ENCODE measurements around the gene CFAP157. TPM values are rescaled to one million over a fixed set of nuclear protein-coding genes. Genes with fewer than 3 reads are reported as not detected.
A peak's percentile ranks its signal among the peaks of the same experiment; 100 is the strongest.

Gene CFAP157
- total RNA-seq, 2 donors from 2014 or later: not detected

DNA sequence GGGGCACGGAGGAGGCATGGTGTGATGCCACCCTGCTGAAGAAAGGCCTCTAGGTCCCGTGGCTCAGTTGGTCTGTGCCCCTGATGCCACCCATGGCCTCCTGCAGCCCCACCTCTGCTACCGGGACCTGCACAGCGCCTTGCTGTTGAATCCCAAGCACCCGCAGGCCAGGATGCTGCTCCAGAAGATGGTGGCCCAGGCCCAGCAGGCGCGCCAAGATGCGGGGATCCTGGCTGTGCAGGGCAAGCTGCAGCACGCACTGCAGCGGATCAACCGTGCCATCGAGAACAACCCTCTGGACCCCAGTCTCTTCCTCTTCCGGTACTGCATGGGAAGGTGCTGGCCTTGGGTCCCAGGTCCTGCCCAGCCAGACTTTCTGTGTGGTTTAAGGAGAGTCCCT, 16.2 kb downstream of the CFAP157 start:
- Mint-ChIP-seq H3K36me3 (no peaks in the 10 kb centered on the region), H3K9me3 (no peaks in the 10 kb centered on the region)
- no peak for DNase-seq (ENCODE audit: low spot score in 2 of 2)

DNA sequence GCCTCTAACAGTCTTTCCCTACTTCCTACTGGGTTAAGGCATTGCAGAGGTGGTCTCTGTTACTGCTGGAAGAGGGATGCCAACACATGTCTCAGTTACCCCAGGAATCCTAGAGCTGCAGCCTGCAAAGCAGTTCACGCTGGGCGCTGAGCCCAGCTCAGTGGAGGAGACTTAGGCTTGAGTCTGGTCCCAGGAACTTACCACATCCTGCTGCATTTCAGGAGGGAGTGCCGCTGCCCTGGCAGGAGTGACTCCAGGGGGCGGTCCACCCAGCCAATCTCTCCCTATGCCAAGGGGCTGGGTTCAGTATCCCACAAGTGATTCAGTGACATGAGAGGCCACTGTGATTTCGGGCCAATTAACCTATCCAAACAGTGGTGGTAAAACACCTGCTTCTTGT, 16.7 kb downstream of the CFAP157 start:
- no peaks in the 10 kb centered on the region for H3K36me3 Mint-ChIP-seq
- no peaks in the 10 kb centered on the region for H3K9me3 Mint-ChIP-seq
- DNase-seq (ENCODE audit: low spot score in 2 of 2): no peak
- H3K27ac Mint-ChIP-seq: no peak overlapping the region
- no peak for ATAC-seq

More for the DNA sequence above, 16.2 kb downstream of the CFAP157 start:
- no peak overlapping the region for H3K27ac Mint-ChIP-seq
- ATAC-seq: no peak

DNA sequence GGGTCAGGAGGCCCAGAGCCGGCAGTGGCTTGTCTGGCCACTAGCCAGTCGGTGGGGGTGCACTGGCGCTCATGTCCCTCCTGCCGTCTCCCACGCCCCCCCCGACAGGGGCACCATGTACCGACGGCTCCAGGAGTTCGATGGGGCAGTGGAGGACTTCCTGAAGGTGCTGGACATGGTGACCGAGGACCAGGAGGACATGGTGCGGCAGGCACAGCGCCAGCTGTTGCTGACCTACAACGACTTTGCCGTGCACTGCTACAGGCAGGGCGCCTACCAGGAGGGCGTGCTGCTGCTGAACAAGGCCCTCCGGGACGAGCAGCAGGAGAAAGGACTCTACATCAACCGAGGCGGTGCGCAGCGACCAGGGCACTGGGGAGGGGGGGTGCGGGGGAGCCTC, 17.2 kb downstream of the CFAP157 start:
- DNase-seq (ENCODE audit: low spot score in 2 of 2) (no peak), ATAC-seq (no peak)
- no peaks in the 10 kb centered on the region for H3K9me3 Mint-ChIP-seq
- H3K36me3 Mint-ChIP-seq: no peaks in the 10 kb centered on the region
- no peak overlapping the region for H3K27ac Mint-ChIP-seq

DNA sequence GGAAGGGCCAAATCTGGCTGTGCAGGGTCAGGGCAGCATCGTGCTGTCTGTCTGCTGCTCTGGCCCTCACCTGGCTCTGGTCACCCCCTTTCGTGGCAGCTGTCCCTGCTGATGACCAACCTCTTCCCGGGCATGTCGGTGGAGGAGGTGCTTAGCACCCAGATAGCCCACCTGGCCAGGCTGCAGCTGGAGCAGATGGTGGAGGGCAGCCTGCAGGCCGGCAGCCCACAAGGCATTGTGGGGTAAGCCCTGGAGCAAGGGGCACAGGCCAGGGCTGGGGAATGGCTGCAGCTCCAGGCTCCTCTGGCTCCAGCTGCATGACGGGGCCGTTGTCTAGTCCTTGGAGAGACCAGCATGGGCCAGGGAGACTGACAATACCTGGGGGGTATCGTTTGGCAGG, 20.1 kb downstream of the CFAP157 start:
- Mint-ChIP-seq H3K36me3 (no peaks in the 10 kb centered on the region), H3K27ac (no peak overlapping the region), H3K9me3 (no peaks in the 10 kb centered on the region)
- DNase-seq (ENCODE audit: low spot score in 2 of 2) (no peak), ATAC-seq (no peak)

DNA sequence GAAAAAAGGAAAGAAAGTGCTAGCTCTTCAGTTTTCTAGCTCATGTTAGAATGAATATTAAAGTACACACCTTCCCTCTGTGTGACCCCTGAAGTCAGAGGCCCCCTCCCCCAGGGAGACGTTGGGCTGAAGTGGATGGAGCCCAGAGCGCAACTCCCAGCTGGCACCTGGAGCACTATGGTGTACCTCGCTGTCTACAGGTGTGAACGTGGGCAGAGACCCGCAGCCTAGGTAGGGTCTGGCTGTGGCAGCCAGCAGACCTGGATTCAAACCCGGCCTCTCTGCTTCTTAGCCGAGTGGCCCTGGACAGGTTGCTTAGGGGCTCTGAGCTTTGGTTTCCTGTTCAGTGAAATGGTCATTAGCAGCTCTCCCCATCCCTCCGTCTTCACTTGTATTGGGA, 22.0 kb downstream of the CFAP157 start:
- no peaks in the 10 kb centered on the region for H3K36me3 Mint-ChIP-seq
- ATAC-seq (no peak), DNase-seq (ENCODE audit: low spot score in 2 of 2) (no peak)
- H3K27ac Mint-ChIP-seq: no peak overlapping the region
- no peaks in the 10 kb centered on the region for H3K9me3 Mint-ChIP-seq

DNA sequence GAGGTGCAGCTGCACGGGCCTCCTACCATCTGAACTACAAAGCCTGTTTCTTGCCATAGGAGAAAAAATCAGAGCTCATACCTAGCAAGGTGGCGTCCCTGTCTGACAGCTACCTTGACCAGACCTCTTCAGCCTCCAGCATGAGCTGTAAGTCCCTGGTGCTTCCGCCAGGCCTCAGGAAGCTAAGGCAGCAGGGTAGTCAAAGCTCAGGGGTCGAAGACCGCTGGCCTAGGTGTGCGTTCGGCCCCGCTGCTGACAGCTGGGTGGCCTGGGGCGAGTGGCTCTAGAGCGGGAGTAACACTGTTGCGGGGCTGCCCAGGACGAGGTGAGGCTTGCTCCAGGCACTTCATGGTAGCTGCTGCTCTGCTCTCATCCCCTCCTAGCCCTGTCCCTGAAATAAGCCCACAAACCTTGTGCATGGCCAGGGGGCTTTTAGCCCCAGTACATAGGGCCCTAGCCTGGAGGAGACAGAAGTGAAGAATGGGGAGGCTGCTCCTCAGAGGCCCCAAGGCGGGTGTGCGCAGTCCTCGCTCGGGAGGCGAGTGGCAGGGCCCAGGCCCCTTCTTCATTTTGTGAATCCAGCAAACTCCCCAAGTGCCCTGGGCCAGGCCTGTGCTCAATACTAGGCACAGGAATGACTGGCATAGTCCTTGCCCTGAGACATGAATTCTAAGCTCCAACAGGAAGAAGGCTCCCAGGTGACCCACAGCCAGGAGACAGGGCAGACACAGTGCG, 22.9 kb downstream of the CFAP157 start:
- no peak for ATAC-seq
- Mint-ChIP-seq H3K36me3 (no peaks in the 10 kb centered on the region), H3K27ac (no peak overlapping the region), H3K9me3 (no peaks in the 10 kb centered on the region)
- DNase-seq (ENCODE audit: low spot score in 2 of 2): no peak

DNA sequence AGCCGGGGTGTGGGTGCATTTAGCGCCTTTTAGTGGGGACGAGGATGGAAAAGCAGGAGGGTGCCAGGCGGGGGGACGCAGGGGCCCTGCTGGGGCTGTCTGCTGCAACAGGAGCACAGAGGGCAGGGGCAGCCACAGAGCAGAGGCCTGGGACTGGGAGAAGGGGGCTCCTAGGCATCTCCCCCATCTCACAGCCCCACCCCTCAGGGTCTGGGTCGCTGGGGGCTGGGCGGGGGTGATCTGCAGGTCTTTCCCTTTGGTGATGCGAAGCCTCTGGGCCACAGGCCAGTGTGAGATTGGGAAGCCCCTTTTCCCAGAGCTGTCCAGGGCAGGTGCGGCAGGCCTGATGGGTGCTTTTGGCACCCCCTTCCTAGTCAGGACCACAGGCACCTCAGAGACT, 23.5 kb downstream of the CFAP157 start:
- peak overlapping the region in 1 of 2 donors; percentile 82 for H3K27ac Mint-ChIP-seq
- no peaks in the 10 kb centered on the region for H3K9me3 Mint-ChIP-seq
- H3K36me3 Mint-ChIP-seq: no peaks in the 10 kb centered on the region
- DNase-seq (ENCODE audit: low spot score in 2 of 2) (no peak), ATAC-seq (no peak)

DNA sequence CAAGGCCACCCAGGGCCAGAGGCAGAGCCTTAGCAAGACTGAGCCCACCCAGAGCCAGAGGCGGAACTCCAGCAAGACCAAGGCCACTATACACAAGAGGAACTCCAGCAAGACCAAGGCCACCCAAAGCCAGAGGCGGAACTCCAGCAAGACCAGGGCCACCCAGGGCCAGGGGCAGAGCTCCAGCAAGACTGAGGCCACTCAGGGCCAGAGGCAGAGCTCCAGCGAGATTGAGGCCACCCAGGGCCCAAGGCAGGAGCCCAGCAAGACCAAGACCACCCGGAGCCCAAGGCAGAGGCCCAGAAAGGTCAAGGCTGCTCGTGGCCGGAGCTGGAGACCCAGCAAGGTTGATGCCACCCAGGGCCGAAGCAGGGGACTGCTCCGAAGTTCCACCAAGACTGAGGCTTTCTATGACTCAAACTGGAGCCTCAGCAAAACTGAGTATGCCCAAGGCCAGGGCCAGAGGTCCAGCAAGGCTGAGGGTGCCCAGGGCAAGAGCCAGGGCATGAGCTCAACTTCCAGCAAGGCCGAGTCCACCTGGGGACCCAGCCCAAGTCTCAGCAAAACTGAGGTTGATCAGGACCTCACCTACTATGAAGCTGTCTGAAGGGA, 24.1 kb downstream of the CFAP157 start:
- ATAC-seq (no peak), DNase-seq (ENCODE audit: low spot score in 2 of 2) (no peak)
- peak overlapping the region in 1 of 2 donors; percentile 82 for H3K27ac Mint-ChIP-seq
- H3K9me3 Mint-ChIP-seq: no peaks in the 10 kb centered on the region
- no peaks in the 10 kb centered on the region for H3K36me3 Mint-ChIP-seq

DNA sequence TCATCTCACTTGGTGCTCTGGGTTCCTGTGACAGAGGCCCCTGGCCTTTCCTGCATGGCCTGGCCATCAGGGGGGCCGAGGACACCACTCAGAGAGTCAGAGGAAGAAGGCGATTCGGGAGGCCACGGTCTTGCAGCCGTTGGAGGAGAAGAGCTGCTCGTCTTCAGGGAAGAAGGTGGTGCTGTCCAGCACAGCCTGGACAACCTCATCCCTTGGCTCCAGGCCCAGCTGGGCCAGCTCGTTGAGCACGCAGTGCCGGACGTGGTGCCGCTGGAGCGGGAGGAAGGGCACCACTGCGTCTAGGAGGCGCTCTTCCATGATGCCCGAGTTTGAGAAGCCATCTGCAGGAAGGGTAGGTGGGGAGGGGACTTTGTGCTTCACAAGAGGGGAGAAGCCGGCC, 25.1 kb downstream of the CFAP157 start:
- Mint-ChIP-seq H3K27ac (peak overlapping the region in 1 of 2 donors; percentile 30), H3K36me3 (no peaks in the 10 kb centered on the region), H3K9me3 (no peaks in the 10 kb centered on the region)
- ATAC-seq (no peak), DNase-seq (ENCODE audit: low spot score in 2 of 2) (no peak)

DNA sequence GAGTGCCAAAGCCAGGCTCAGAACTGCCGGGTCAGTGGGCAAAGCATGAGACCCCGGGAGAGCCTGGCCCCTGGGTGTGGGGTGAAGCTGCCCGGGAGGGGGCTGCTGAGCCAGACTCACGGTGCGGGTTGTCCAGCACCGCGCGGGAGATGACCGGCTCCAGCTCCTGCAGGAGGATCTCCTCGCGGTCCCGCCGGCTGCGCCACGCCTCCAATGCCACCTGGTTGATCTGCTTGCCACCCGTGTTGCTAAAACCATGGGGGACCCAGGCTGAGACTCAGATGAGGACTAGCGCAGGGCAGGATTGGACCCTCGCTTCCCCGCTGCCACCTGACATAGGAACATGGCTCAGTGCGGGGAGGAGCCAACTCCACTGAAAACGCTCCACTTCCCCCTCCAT, 25.7 kb downstream of the CFAP157 start:
- Mint-ChIP-seq H3K27ac (no peak overlapping the region), H3K36me3 (no peaks in the 10 kb centered on the region)
- DNase-seq (ENCODE audit: low spot score in 2 of 2): no peak

DNA sequence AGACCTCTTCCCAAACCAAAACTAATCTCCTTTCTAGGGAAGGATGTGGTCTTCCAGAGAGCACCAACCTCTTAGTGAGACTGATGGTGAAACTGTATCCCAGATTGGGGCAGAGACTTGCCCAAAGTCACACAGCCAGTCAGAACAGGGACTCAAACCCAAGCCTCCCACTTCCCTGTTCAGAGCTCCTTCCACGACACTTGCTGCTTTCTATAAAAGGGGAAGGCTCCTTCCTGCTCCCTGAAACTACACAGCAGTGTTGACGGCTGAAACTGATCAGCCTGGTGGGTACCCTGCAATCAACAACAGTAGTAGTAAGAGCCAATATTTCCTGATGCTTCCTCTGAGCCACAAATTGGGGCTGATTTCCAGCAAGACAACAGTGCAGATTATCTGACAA, 26.8 kb downstream of the CFAP157 start:
- no peak for DNase-seq (ENCODE audit: low spot score in 2 of 2)
- ATAC-seq: no peak
- H3K36me3 Mint-ChIP-seq: no peaks in the 10 kb centered on the region
- peak overlapping the region; percentile 65 to 86 for H3K27ac Mint-ChIP-seq
- no peaks in the 10 kb centered on the region for H3K9me3 Mint-ChIP-seq

More for the DNA sequence above, 25.7 kb downstream of the CFAP157 start:
- no peaks in the 10 kb centered on the region for H3K9me3 Mint-ChIP-seq
- no peak for ATAC-seq

DNA sequence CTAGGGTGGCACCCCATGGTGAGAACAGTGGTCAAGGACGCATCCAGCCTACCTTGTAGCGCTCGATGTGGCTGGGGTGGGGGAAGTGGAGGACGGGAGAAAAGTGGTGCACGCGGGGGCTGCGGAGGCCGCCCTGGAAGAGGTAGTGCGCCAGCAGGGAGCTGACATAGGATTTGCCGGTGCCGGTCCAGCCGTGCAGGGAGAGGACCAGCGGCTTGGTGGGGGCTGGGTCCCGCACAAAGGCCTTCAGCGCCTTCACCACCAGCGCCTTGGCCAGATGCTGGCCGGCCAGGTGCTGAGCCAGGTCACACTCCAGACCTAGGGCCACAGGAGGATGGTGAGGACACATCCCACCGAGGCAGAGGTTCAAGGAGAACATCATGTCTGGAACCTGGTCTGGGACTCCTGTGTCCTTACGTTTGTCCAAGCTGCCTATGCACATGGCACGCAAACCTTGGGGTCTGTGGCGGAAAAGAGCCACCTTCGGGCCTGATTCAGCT, 27.5 kb downstream of the CFAP157 start:
- no peaks in the 10 kb centered on the region for H3K36me3 Mint-ChIP-seq
- DNase-seq (ENCODE audit: low spot score in 2 of 2) (no peak), ATAC-seq (no peak)
- no peaks in the 10 kb centered on the region for H3K9me3 Mint-ChIP-seq
- H3K27ac Mint-ChIP-seq: peak overlapping the region; percentile 55 to 86

DNA sequence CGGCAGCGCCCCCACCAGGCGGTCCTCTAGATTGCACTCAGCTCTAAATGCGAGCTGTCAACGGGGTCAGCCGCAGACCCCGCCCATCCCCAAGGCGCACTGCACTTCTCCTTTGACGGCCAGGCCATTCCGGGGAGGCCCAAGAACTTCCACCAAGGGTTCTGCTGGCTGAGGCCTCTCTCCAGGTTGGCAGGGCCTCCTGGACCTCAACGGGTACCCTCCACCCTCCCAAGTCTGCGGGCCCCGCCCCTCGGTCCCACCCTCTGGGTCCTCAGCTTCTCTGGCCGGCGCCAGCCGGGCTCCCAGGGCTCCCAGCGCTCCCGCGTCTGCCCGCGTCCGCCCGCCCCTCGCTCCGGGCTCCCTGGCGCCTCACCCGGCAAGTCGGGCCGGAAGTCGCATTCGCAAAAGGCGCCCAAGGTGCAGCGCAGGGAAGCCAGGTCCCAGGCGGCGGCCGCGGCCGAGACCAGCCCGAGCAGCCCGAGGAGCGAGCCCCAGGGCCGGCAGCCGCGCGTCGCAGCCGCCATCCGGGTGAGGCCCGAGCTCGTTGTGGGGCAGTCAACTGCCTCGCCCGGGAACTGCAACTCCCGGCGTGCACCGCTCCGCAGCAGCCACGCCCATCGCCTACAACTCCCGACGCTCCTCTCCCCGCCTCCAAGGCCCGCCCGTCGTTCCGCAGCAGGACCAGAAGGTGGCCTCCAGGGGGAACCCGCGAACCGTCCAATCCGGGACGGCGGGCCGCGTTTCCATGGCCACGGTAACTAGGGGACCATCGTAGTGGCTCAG, 28.1 kb downstream of the CFAP157 start, which contains the start of gene TOR2A:
Gene TOR2A (minus strand): TSS at position 548 of the 783 bp plus-strand sequence. CDS start 24 bp downstream, at position 524.
- H3K27ac Mint-ChIP-seq: peak within 1 kb of the TSS; percentile 86 to 95
- H3K9me3 Mint-ChIP-seq: no peaks in the 10 kb centered on the region

DNA sequence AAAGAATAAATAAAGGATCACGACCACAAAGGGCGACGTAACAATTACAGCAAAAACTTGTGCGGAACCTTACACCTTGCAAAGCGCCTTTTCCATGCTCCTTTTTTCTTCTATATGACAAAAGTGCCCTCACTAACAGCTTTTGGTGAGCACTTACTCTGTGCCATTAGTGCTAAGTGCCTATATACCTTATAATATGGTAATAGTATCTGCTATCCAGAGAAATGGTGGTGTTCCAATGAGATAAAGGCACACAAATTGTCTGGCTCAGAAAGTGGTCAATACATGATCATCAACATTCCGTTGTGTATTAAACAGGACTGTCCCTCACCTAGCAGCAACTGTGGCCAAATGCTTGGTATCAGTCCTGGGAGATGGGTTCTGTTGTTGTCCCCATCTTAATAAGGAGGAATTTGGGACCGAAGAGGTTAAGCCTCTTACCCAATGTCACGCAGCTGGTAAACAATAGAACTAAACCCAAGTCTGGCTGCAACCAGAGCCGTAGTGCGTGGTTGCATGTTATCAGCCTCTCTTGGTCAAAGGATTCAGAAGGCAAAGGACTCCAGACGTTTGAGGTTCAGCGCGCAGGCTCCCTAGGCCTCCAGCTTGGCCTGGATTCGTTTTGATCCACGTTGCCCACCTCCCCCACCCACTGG, 28.9 kb downstream of the CFAP157 start:
- Mint-ChIP-seq H3K36me3 (no peaks in the 10 kb centered on the region), H3K27ac (peak overlapping the region; percentile 86 to 95), H3K9me3 (no peaks in the 10 kb centered on the region)
- ATAC-seq (no peak), DNase-seq (ENCODE audit: low spot score in 2 of 2) (no peak)

More for the DNA sequence above, 28.1 kb downstream of the CFAP157 start, which contains the start of gene TOR2A:
- ATAC-seq (peak; percentile 93 to 95), DNase-seq (ENCODE audit: low spot score in 2 of 2) (peak; percentile 96 to 99)
- no peaks in the 10 kb centered on the region for H3K36me3 Mint-ChIP-seq

DNA sequence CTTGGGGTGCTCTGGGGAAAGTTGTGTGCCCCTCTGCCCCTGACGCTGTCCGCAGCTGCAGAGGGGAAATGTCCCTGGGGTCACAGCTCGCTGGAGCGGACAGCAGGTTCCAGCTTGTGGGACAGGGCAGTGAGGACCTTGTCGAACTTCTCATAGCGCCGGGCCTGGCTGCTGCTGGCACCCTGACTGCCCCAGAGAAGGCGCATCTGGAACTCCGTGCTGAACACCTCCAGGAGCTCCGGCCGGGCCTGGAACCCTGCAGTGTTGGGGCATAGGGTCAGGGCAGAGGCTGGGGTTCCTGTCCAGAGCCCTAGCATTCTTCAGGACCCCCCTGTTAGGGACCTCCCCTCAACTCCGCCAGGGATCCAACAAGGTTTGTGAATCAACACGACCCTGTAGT, 31.9 kb downstream of the CFAP157 start:
- H3K9me3 Mint-ChIP-seq: no peaks in the 10 kb centered on the region
- peak overlapping the region in 1 of 2 donors; percentile 22 for H3K27ac Mint-ChIP-seq
- DNase-seq (ENCODE audit: low spot score in 2 of 2) (no peak), ATAC-seq (no peak)
- peaks cover 0 to 5% of the 10 kb centered on the region in 2 donors for H3K36me3 Mint-ChIP-seq

DNA sequence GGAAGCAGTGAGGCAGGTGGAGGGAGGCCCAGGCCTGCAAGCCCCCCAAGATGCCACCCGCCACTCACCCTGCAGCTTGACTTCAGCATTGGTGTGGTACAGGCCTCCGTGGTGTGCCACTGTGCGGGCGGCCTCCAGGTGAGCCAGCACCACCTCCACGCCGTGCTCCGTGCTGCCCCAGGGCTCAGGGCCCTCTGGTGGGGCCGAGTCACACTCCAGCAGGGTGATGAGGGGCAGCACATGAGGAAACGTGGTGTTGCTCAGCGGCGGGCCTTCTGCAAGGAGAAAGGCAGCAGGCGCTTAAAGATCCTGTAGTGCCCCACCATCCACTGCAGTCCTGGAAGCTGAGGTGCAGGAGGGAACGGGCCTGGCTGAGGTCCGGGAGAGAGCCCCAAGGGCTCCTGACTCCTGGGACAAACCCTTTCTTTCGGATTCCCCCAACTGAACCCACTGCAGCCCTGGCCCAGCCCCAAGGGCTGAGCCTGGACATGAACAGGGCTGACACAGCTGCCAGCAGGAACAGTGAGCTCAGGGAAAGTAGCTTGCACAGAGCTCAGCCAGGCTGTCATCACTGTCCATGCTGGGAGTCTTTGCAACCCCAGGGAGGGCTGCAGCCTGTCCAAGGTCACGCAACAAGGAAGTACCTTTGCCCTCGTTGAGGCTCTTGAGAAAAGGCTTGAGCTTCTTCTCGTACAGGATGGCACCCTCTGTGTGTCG, 33.0 kb downstream of the CFAP157 start:
- ATAC-seq (no peak), DNase-seq (ENCODE audit: low spot score in 2 of 2) (no peak)
- Mint-ChIP-seq H3K9me3 (no peaks in the 10 kb centered on the region), H3K27ac (peak overlapping the region in 1 of 2 donors; percentile 81), H3K36me3 (peaks cover 0 to 5% of the 10 kb centered on the region in 2 donors)

All from activated naive CD4-positive, alpha-beta T cell treated with anti-CD3 and anti-CD28 coated beads, Interleukin-2, amount 50 U/mL, for 72 hours (primary cell).